GM23338 (cell line): ENCODE measurements around the gene CCDC122. TPM values are rescaled to one million over a fixed set of nuclear protein-coding genes. Genes with fewer than 3 reads are reported as not detected.

Source experiments
- ATAC-seq: fragments of 200-7000 bp; cut with Tn5 transposase; 3 replicates; pipeline ENCODE4 v1.9.1; 2020
- DNase-seq: peaks from one replicate; pipeline ENCODE4 v3.0.0-alpha.2; 2015; ENCODE audit warnings: low spot score
- H2AFZ ChIP-seq: fragments of 200-600 bp; sonication (generic); 2 replicates; pipeline ENCODE4 v1.8.0; 2016; ENCODE audit warnings: antibody characterized with exemption, mild to moderate bottlenecking, moderate library complexity
- H3F3A ChIP-seq: fragments of 200-600 bp; sonication (generic); replicated peaks from 2 replicates; pipeline ENCODE4 v1.8.0; 2017; ENCODE audit warnings: antibody characterized with exemption, mixed run types, low read depth
- H3K27ac ChIP-seq: fragments of 200-600 bp; sonication (generic); 2 replicates; pipeline ENCODE4 v1.6.1; 2016; ENCODE audit warnings: low read depth
- H3K27me3 ChIP-seq: fragments of 200-600 bp; sonication (generic); 2 replicates; pipeline ENCODE4 v1.8.0; 2016; ENCODE audit warnings: mild to moderate bottlenecking, mixed run types, moderate library complexity; ENCODE audit not compliant: insufficient read depth
- H3K36me3 ChIP-seq: fragments of 200-600 bp; sonication (generic); 2 replicates; pipeline ENCODE4 v1.8.0; 2016; ENCODE audit warnings: mild to moderate bottlenecking; ENCODE audit not compliant: insufficient read depth
- H3K4me1 ChIP-seq: fragments of 200-600 bp; sonication (generic); 2 replicates; pipeline ENCODE4 v1.8.0; 2016; ENCODE audit warnings: mild to moderate bottlenecking, moderate library complexity; ENCODE audit not compliant: insufficient read depth
- H3K4me2 ChIP-seq: fragments of 200-600 bp; sonication (generic); 2 replicates; pipeline ENCODE4 v1.7.1; 2017; ENCODE audit warnings: mixed run types
- H3K4me3 ChIP-seq: fragments of 200-600 bp; sonication (generic); 2 replicates; pipeline ENCODE4 v1.6.1; 2016; ENCODE audit warnings: mixed run types
- H3K79me2 ChIP-seq: fragments of 200-600 bp; sonication (generic); replicated peaks from 2 replicates; pipeline ENCODE4 v1.8.0; 2017; ENCODE audit warnings: mild to moderate bottlenecking; ENCODE audit not compliant: insufficient read depth
- H3K9me2 ChIP-seq: fragments of 200-600 bp; sonication (generic); 2 replicates; pipeline ENCODE4 v1.8.0; 2017; ENCODE audit not compliant: insufficient read depth
- H4K20me1 ChIP-seq: fragments of 200-600 bp; sonication (generic); replicated peaks from 2 replicates; pipeline ENCODE4 v1.8.0; 2017; ENCODE audit warnings: mild to moderate bottlenecking; ENCODE audit not compliant: insufficient read depth
- H3K27ac Mint-ChIP-seq: 2 replicates; pipeline ENCODE4 v1.8.0; 2020; ENCODE audit warnings: inconsistent platforms, mild to moderate bottlenecking, moderate library complexity, mixed read lengths
- H3K27me3 Mint-ChIP-seq: 3 replicates; pipeline ENCODE4 v1.8.0; 2022; ENCODE audit warnings: low read depth, mild to moderate bottlenecking, moderate library complexity, mixed read lengths, inconsistent platforms; ENCODE audit not compliant: insufficient read depth, poor library complexity
- H3K36me3 Mint-ChIP-seq: 3 replicates; pipeline ENCODE4 v1.8.0; 2021; ENCODE audit warnings: low read depth, mild to moderate bottlenecking, inconsistent platforms, moderate library complexity, mixed read lengths
- H3K4me1 Mint-ChIP-seq: 3 replicates; pipeline ENCODE4 v1.8.0; 2020; ENCODE audit warnings: mild to moderate bottlenecking, inconsistent platforms, mixed read lengths
- H3K4me3 Mint-ChIP-seq: 3 replicates; pipeline ENCODE4 v1.8.0; 2021; ENCODE audit warnings: moderate library complexity, mild to moderate bottlenecking, inconsistent platforms, mixed read lengths
- H3K9me3 Mint-ChIP-seq: 3 replicates; pipeline ENCODE4 v1.8.0; 2020; ENCODE audit warnings: moderate library complexity, mild to moderate bottlenecking, inconsistent platforms, mixed read lengths
- CREB1 ChIP-seq: fragments of 250-450 bp; sonication (Bioruptor Pico); IDR thresholded peaks from 2 replicates; pipeline ENCODE4 v1.5.0; 2020; ENCODE audit warnings: low read depth, mild to moderate bottlenecking, moderate library complexity
- EZH2 ChIP-seq: fragments of 200-600 bp; sonication (generic); IDR thresholded peaks from one replicate; pipeline ENCODE4 v1.8.0; 2017; ENCODE audit warnings: antibody characterized with exemption, mild to moderate bottlenecking, low read depth; ENCODE audit not compliant: unreplicated experiment
- EZH2phosphoT487 ChIP-seq: fragments of 200-600 bp; sonication (generic); IDR thresholded peaks from one replicate; pipeline ENCODE4 v1.8.1; 2018; ENCODE audit warnings: antibody characterized with exemption; ENCODE audit not compliant: unreplicated experiment
- JUNB ChIP-seq: IDR thresholded peaks from one replicate; pipeline ENCODE4 v1.6.1; 2016; ENCODE audit warnings: antibody characterized with exemption; ENCODE audit not compliant: unreplicated experiment
- NANOG ChIP-seq: IDR thresholded peaks from 2 replicates; pipeline ENCODE4 v1.6.1; 2016; ENCODE audit warnings: antibody characterized with exemption, borderline replicate concordance
- POLR2AphosphoS5 ChIP-seq: IDR thresholded peaks from 2 replicates; pipeline ENCODE4 v1.6.1; 2016; ENCODE audit warnings: antibody characterized with exemption, low read depth
- ZNF331 ChIP-seq: fragments of 250-450 bp; sonication (Bioruptor Pico); IDR thresholded peaks from 2 replicates; pipeline ENCODE4 v1.5.0; 2020; ENCODE audit warnings: low read depth, mild to moderate bottlenecking, moderate library complexity
- ZNF462 ChIP-seq: fragments of 250-450 bp; sonication (Bioruptor Pico); IDR thresholded peaks from 2 replicates; pipeline ENCODE4 v1.5.0; 2020; ENCODE audit warnings: mild to moderate bottlenecking, moderate library complexity
- polyA plus RNA-seq: library from polyadenylated mRNA; unstranded; fragments of >200 nt; fragmentation: Nextera tagmentation; extraction: Ambion mirVana; gene quantifications from 2 replicates; pipeline ENCODE4 v1.2.1, GENCODE V29; 2016
- total RNA-seq: library from RNA; depleted of rRNA; stranded (reverse); fragments of >200 nt; shearing (Covaris generic); gene quantifications from 2 replicates; pipeline ENCODE4 v1.2.3, GENCODE V29; 2014
- TF ChIP-seq, protein P1 (sequence below), 2 experiments: fragments of 200-600 bp in 1 of 2; sonication (generic) in 1 of 2; conservative IDR thresholded peaks; 2 replicates each; pipeline versions ENCODE4 v1.5.1 to v1.6.1; 2016 to 2017; ENCODE audit warnings: antibody characterized with exemption in 2 of 2, low read depth in 2 of 2, mild to moderate bottlenecking in 2 of 2, moderate library complexity in 1 of 2

The CCDC122 gene
- total and polyA plus RNA-seq, 2 experiments from 2014 or later: 7.5 to 30.6 TPM

DNA sequence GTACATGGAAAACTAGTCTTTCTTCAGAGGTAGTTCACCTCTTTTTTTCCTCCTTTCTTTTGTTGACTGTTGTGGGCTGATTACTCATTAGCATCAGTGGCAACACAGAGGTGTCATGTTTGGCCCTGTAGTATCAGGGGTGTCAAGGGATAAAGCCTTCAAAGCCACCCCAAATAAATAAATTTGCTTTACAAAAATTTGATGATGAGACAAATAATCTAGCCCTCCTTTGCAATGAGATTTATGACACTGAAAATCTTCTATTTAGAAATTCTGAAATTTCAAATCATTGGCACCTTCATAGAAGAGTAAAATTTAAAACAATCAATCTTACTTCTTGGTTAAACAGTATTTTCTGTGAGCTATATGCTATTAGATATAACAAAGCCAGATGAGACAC, 2.0 kb upstream of the CCDC122 start (continued):
- no peak for TF ChIP-seq ZNF462 (CRISPR knock-in tag)
- TF ChIP-seq JUNB: no peak
- TF ChIP-seq POLR2AphosphoS5: no peak
- TF ChIP-seq ZNF331: no peak
- TF ChIP-seq EZH2: no peak
- TF ChIP-seq, protein P1, sequence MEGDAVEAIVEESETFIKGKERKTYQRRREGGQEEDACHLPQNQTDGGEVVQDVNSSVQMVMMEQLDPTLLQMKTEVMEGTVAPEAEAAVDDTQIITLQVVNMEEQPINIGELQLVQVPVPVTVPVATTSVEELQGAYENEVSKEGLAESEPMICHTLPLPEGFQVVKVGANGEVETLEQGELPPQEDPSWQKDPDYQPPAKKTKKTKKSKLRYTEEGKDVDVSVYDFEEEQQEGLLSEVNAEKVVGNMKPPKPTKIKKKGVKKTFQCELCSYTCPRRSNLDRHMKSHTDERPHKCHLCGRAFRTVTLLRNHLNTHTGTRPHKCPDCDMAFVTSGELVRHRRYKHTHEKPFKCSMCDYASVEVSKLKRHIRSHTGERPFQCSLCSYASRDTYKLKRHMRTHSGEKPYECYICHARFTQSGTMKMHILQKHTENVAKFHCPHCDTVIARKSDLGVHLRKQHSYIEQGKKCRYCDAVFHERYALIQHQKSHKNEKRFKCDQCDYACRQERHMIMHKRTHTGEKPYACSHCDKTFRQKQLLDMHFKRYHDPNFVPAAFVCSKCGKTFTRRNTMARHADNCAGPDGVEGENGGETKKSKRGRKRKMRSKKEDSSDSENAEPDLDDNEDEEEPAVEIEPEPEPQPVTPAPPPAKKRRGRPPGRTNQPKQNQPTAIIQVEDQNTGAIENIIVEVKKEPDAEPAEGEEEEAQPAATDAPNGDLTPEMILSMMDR (conservative IDR thresholded peaks at IDR 0.05; ENCODE audit: low read depth in 2 of 2): no peak

DNA sequence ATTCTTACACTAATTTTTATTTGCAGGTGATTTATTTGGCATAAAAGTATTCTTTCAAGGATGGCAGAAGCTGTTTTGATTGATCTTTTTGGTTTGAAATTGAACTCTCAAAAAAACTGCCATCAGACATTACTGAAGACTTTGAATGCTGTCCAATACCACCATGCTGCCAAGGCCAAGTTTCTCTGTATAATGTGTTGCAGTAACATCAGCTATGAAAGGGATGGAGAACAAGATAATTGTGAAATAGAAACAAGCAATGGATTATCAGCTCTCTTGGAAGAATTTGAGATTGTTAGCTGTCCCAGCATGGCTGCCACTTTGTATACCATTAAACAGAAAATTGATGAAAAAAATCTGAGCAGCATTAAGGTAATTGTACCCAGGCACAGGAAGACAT, 1.4 kb upstream of the CCDC122 start:
- no peaks in the 10 kb centered on the region for H3F3A ChIP-seq
- Mint-ChIP-seq H3K27me3 (peaks cover 5% of the 10 kb centered on the region), H3K36me3 (no peaks in the 10 kb centered on the region), H3K9me3 (no peaks in the 10 kb centered on the region), H3K4me3 (no peak overlapping the region), H3K27ac (no peak overlapping the region), H3K4me1 (peaks cover 36% of the 10 kb centered on the region)
- no peak for ATAC-seq
- H3K27me3 ChIP-seq: peaks cover 13% of the 10 kb centered on the region
- no peaks in the 10 kb centered on the region for H4K20me1 ChIP-seq
- no peaks in the 10 kb centered on the region for H3K36me3 ChIP-seq
- no peak overlapping the region for H2AFZ ChIP-seq
- H3K4me3 ChIP-seq: no peak overlapping the region
- no peaks in the 10 kb centered on the region; the same call in 1 of the 2 replicates for H3K79me2 ChIP-seq
- H3K4me2 ChIP-seq: peak overlapping the region; percentile 83; the same call in 1 of the 2 replicates
- no peaks in the 10 kb centered on the region for H3K9me2 ChIP-seq
- no peak overlapping the region for H3K27ac ChIP-seq
- DNase-seq: no peak
- peaks cover 23% of the 10 kb centered on the region for H3K4me1 ChIP-seq
- TF ChIP-seq ZNF462 (CRISPR knock-in tag) (no peak), EZH2phosphoT487 (no peak), CREB1 (CRISPR knock-in tag) (no peak), NANOG (no peak), JUNB (no peak)
